ENCODE data around the gene KRTDAP. TPM values are rescaled to one million over a fixed set of nuclear protein-coding genes. Genes with fewer than 3 reads are reported as not detected.

The KRTDAP gene
- total RNA-seq, 1 donor from 2014 or later: 0.80 TPM

DNA sequence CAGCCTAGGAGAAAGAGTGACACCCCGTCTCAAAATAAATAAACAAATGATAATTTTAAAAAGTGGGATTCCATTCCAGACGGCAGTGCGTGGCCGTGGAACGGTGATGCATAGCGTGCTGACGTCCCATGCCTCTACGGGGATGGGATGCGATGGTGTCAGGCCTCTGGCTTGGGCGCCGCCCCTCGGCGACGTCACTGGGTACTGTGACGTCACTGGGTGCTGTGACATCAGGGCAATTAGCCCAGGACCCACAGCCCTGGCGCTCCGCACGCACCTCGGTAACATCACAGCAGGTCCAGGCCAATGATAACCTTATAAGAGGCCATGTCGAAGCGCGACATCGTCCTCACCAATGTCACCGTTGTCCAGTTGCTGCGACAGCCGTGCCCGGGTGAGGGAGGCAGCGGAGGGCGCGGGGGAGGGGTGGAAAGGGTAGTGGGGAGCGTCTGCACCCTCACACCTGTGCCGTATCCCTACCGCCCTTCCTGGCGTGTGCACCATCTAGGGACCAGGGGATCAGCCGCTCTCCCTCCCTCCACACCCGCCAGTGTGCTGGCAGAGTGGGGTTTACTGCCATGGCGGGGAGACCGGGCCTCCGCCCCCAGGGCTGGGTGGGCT lies 43.0 kb upstream of the KRTDAP start, which contains the start of gene GAPDHS:
GAPDHS (plus strand) TSS at position 256 of the 621 bp plus-strand sequence; CDS start at position 328, 72 bp downstream.
- no peak for DNase-seq (ENCODE audit: extremely low spot score, unreplicated experiment)
- Mint-ChIP-seq H3K4me1 (ENCODE audit: unreplicated experiment) (no peaks in the 10 kb centered on the region), H3K27ac (no peak within 1 kb of the TSS), H3K9me3 (no peaks in the 10 kb centered on the region), H3K36me3 (no peaks in the 10 kb centered on the region), H3K4me3 (no peak within 1 kb of the TSS), H3K27me3 (peaks cover 10% of the 10 kb centered on the region)
- TF ChIP-seq CTCF (conservative IDR thresholded peaks at IDR 0.05): no peak

DNA sequence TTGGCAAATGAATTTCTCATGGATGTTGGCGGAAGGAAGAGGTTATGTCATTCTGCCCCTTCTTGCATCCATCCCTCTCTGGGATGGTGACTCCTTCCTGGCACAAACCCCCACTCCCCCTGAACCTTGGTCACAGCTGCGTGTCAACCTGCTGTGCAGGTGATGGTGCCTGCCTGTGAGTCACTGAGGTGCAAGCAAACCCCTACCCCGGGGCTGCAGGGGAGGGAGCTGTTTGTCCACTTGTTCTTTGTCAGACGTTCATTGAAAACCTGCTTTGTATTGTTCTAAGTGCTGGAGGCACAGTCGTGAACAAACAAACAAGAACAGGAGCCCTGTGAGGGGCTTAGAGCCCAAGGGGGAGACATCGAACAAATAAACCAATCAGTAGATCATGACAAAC lies 41.0 kb upstream of the KRTDAP start:
- H3K4me3 Mint-ChIP-seq: no peak overlapping the region
- no peaks in the 10 kb centered on the region for H3K36me3 Mint-ChIP-seq
- H3K9me3 Mint-ChIP-seq: no peaks in the 10 kb centered on the region
- H3K27ac Mint-ChIP-seq: no peak overlapping the region
- peaks cover 10% of the 10 kb centered on the region for H3K27me3 Mint-ChIP-seq
- H3K4me1 Mint-ChIP-seq (ENCODE audit: unreplicated experiment): no peaks in the 10 kb centered on the region
- TF ChIP-seq CTCF (conservative IDR thresholded peaks at IDR 0.05): no peak
- DNase-seq (ENCODE audit: extremely low spot score, unreplicated experiment): no peak

- Mint-ChIP-seq H3K9me3 (no peaks in the 10 kb centered on the region), H3K4me1 (ENCODE audit: unreplicated experiment) (no peaks in the 10 kb centered on the region), H3K4me3 (no peak overlapping the region), H3K27me3 (peaks cover 13% of the 10 kb centered on the region), H3K36me3 (no peaks in the 10 kb centered on the region), H3K27ac (no peak overlapping the region)
- no peak for TF ChIP-seq CTCF (conservative IDR thresholded peaks at IDR 0.05)
- no peak for DNase-seq (ENCODE audit: extremely low spot score, unreplicated experiment)
Observed at GRCh38 chr19:35529241-35530218, 39.3 kb upstream of the KRTDAP start.

DNA sequence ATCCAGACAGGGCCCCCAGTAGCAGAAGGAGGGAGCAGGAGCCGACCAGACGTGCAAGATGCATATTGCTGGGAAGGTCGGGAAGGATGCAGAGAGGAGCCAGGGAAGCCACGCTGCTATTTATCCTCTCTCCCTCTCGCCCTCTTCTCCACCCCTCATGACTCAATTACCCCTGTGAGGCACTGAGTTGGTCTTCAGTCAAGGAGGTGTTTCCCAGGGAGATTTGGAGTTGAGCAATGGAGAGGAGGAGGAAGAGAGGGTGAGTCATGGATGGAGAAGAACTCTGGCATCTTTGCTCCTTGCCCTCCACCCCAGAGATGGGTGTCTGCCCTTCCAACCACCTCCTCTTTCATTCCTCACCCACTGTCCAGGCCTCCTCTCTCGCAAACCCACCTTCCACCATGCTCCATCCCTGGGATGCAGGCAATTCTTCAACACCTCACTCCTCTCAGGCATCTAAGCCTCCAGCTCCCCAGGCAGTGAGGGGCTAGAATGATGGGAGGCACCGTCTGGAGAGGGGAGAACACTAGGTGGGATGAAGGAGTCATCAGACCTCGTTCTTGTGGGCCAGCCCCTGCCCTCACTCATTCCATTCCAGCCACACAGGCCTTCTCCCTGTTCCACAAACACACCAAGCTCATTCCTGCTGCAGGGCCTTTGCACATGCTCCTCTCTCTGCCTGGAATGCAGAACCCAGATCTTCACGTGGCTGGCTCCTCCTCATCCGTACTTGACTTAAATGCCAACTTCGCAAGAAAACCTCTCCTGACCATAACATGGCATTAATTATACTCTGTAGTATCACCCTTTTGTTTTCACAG lies 38.2 kb upstream of the KRTDAP start, which contains the start of gene SBSN:
SBSN (minus strand) TSS at position 94 of the 821 bp plus-strand sequence; CDS start at position 64, 30 bp downstream.
- Mint-ChIP-seq H3K27me3 (peaks cover 22% of the 10 kb centered on the region), H3K9me3 (no peaks in the 10 kb centered on the region), H3K4me1 (ENCODE audit: unreplicated experiment) (no peaks in the 10 kb centered on the region), H3K36me3 (no peaks in the 10 kb centered on the region), H3K4me3 (no peak within 1 kb of the TSS), H3K27ac (no peak within 1 kb of the TSS)
- no peak for TF ChIP-seq CTCF (conservative IDR thresholded peaks at IDR 0.05)
- no peak for DNase-seq (ENCODE audit: extremely low spot score, unreplicated experiment)

GRCh38 chr19:35525873-35526272 lies 35.6 kb upstream of the KRTDAP start:
- TF ChIP-seq CTCF (conservative IDR thresholded peaks at IDR 0.05): no peak
- no peaks in the 10 kb centered on the region for H3K9me3 Mint-ChIP-seq
- peaks cover 26% of the 10 kb centered on the region for H3K27me3 Mint-ChIP-seq
- H3K4me1 Mint-ChIP-seq (ENCODE audit: unreplicated experiment): no peaks in the 10 kb centered on the region
- no peak for DNase-seq (ENCODE audit: extremely low spot score, unreplicated experiment)
- no peaks in the 10 kb centered on the region for H3K36me3 Mint-ChIP-seq
- no peak overlapping the region for H3K27ac Mint-ChIP-seq
- H3K4me3 Mint-ChIP-seq: no peak overlapping the region

Data from type B pancreatic cell (in vitro differentiated cells).